SW 1271 (cell line): ENCODE measurements around the gene PXK.

ENCODE experiments used
- DNase-seq, 2 experiments: peaks; one replicate each; lab custom pipeline; 2025; lab: John Stamatoyannopoulos, UW

PXK gene

GRCh38 chr3:58383904-58384303 lies 51.2 kb downstream of the PXK start:
- peak in 1 of 2 experiments; percentile 34 for DNase-seq

DNA sequence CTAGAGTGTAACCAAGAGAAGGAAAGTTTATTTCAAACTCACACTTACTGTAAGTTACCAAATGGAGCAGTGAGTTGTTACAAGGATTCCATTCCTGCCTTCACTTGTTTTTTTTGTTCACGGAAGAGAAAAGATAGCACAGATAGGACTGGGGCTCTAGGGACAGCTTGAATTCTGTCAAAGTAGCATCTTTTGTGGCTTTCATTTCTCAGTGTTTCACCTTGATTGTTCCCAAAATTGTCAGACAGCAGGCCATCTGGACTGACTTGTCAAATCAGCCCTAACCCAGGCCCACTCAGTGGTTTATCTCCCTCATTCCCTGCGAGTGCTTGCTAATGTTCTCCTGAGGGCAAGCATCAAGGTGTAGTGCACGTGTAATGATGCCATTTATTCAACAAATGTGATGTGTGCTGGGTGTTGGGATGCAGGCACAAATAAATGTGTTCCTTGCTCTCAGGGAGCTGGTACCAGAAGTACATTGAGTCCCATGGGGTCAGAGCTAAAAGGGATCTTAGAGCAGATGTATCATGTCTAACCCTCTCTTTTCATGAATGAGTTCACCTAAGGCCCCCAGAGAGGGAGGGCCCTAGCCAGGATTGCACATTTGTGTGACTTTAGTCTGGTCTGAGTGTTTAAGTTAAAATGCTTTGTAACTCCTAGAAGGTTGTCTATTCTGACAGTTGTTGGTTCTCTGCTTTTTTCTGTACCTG lies 51.8 kb downstream of the PXK start:
- DNase-seq = no peak

DNA sequence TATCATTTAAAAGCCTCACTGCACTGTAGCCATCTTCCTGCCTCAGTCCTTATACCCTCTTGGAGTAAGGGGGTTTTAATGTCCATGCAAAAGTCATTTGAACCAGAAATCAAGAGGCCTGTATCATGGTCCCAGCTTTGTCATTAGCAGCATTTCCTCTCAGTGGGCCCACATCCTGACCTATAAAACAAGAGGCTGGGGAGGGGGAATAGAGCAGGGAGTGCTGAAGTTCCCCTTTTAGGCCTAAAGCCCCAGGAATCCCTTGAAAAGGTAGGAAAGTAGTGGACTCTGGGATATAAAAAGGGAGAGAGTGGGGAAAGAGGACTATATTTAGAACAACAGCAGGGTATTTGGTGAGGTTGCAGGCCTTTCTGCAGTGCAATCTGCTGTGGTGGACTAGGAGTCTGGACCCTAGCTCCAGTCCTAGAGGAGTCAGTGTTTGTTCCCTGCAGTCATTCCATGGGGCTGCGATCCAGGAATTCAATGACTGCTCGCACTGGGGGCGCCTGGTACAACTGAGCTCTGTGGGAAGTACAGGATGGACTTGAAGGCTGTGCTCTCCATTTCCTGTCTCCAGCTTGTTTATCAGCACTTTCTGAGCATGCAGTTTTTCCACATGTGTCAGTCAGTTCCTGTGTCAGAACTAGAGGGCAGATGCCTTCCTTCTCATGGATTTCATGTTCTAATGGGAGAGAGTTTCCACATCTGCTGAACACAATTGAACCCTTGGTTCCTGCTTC lies 54.1 kb downstream of the PXK start:
- DNase-seq = peak in 1 of 2 experiments; percentile 4

DNA sequence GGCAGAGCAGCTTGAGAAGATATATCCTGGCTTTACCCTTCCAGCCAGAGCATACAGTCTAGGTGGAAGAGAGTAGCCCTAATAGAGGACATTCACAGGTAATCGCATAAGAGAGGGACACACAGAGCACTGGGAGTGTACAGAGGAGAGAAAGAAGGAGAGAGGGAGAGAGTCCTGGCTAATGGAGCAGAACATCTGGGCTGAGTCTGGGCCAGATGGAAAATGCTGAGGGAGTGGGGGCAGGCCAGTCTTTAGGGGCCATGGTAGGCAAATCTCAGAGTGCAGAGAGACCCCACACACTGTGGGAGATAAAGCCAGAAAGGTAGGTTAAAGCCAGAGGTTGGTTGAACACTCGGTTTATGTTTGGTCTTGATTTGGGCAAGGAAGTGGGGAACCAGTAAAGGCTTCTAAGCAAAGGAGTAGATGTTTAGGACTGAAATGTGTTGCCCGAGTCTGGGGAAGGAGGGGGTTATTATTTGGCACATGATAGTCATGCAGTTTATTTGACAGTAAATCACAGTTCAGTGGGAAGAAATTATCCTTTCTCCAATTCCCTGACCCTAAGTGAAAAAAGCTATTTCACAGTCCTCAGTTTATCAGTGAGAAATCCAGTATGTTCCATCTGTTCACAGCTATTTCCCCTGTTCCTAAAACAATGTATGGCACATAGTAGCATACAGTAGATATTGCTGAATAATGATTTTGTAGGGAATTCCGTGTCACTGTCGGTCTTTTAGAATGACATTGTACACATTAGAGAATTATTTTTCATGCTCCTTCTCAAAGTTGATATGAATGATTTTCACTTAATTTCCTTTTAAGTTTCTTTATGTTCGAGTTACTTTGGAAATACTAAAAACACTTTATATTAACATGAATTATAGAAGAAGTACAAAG lies 55.2 kb downstream of the PXK start:
- DNase-seq = no peak

- no peak for DNase-seq
Observed at GRCh38 chr3:58388550-58389091, 55.9 kb downstream of the PXK start.

DNA sequence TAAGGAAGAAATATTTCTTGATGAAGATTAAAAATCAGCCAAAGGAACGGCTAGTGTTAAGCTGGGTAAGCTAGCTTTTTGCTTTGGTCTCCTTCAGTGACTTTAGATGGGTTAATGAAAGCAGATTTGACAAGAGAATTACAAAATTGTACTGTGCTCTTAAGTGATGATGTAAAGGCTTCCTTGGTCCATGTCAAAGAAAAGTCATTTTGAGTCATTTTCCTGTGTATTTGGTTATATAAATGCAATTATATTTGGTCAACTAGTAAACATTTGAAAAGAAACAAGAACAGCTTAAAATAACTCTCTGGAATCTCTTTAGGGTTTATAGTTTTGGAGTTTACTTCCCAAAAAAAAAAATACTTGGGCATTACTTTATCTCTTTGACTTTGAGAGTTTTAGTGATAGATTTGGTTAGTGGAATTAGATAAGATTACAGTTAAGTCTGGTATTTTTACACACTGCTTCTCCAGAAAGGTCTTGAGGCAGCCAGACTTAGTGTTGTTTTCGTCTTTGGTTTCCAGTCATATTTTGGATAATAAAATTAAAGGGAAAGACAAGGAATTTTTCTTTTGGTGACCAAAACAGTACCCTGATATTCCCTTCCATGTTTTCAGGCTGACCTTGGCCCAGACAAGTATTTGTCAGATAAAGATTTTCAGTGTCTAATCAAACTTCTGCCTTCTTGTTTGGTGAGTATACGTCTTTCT lies 58.6 kb downstream of the PXK start:
- DNase-seq = no peak

GRCh38 chr3:58392181-58392580 lies 59.5 kb downstream of the PXK start:
- no peak for DNase-seq

GRCh38 chr3:58394339-58394738 lies 61.6 kb downstream of the PXK start:
- DNase-seq = no peak

DNA sequence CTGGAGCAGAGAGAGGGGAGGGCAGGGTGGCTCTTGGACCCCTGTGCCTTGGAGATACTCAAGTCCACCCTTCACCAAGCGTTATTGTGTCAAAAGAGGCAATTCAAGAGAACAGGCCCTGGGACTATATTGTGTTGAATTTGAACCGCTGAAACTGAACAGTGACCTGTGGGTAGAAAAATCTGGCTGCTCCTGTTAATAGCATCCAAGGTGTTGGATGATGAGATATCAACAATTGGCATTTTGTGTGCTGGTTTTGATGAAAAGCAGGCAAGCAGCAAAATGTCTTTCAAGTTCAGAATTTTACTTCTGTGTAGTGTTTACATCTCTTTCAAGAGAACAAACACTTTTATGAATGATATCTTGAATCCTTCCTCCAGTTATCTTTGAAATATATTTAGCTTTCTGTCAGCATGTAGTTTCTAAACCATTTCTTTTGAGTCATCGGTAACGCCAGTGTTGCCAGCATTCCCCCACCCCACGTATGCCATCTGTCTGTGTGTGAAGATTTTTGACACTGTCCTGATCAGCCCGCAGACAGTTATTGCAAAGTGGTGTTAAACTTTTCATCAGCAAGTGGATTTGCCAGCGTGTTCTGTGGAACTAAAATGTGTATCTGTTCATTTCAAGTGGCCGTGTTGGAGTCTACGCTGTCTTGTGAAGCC lies 66.1 kb downstream of the PXK start:
- no peak for DNase-seq

DNA sequence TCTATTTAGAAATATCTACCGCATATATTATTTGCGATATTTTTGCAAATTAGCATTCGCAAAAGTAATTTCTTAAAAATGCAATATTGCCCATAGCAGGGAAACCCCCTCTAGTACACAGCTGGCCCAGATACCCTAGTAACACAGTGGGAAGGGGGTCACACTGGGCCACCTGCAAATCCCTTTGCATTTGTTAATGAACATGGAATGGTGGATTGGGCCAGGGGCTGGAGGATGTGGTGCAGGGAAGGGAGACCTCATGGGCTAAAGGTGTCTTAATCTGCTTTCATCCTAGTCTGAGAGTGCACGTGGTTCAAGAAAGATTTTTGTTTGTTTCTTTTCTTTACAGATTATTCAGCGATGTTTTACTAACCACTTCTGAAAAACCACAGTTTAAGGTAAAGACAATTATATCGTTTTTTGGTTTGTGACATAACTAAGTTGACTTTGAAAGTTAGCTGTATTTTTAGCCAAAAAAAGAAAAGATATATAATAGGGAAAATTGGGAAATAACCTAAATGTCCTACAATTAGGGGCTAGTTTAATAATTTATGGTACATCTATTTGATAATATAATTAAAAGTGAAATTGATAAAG lies 70.9 kb downstream of the PXK start:
- DNase-seq = no peak

GRCh38 chr3:58404396-58404795 lies 71.7 kb downstream of the PXK start:
- no peak for DNase-seq

DNA sequence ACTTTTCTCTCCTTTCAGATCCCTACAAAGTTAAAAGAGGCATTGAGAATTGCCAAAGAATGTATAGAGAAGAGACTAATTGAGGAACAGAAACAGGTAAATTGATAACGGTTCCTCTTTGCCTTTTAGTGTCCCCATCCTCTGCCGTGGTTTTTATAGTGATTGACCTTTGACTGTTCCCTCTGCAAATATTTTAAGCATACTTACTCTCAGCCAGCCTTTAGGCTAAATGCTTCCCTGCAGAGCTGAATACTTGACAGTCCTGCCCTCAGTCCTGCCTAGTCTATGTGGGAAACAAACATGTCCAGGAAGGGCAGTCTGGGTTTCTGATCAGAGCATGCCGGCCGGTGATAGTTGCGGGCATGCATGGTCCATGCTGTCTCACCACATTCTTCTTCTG lies 76.2 kb downstream of the PXK start:
- no peak for DNase-seq

- DNase-seq = no peak
Observed at GRCh38 chr3:58409663-58410062, 77.0 kb downstream of the PXK start.

DNA sequence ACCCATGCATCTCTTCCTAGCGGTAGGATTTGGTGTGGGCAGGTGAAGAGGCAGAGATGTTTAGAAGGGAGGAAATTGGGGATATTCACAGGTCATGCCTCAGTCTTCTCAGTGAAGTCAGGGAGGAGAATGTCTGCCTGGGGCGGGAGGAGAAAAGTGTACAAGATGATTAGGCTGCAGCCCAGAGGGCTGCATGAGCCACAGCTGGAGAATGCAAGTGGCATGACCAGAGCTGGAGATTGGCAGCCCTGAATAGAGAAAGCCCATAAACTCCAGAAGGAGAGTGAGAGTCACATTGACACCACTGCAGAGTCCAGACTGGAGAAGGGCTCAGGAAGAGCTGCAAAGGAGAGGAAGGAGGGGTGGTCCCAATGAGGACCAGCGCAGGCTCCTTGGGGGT lies 78.3 kb downstream of the PXK start:
- DNase-seq = no peak

GRCh38 chr3:58411851-58412830 lies 79.4 kb downstream of the PXK start:
- DNase-seq = no peak

GRCh38 chr3:58414538-58415197 lies 82.0 kb downstream of the PXK start:
- peak; percentile 29 to 36 for DNase-seq

DNA sequence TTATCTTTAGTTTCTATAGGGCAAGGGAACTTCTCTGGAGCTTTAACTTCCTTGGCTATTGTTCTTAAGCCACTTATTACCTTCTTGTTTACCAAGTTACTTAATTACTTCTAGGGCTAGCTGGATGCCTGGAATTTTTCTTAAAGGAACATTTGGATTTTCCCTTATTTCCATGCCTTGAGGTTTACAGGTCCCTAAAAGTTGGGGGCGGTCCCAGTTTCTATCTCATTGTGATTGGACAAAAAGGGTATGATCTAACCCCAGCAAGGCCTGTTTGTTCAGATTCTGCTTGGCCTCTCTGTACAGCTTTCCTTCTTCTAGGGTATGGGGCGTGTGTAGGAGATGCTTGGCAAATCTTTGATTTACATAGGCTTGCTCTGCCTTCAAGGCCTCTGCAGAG lies 83.5 kb downstream of the PXK start:
- DNase-seq = no peak

DNA sequence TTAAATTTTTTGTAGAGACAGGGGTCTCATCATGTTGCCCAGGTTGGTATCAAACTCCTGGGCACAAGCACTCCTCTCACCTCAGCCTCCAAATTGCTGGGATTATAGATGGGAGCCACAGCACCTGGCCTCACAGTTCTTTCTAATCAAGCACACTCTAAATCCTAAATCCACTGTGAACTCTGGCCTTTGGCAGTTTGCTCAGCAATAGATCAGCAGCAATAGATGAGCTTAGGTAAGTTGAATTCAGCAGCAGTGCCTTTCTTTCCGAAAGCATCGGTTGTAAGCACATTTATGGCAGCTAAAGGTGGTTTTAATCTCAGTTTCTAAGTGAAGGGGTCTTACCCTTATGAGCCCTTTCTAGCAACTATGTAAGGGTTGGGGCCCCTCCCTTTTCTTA lies 84.4 kb downstream of the PXK start:
- no peak for DNase-seq

GRCh38 chr3:58418227-58418626 lies 85.5 kb downstream of the PXK start:
- no peak for DNase-seq
